Activated CD4-positive, CD25-positive, alpha-beta regulatory T cell (primary cell): ENCODE measurements around the gene SV2C.
A peak's percentile ranks its signal among the peaks of the same experiment; 100 is the strongest.

Experiments used
- DNase-seq, 4 experiments: peaks; one replicate each; lab custom pipeline; 2025; lab: John Stamatoyannopoulos, UW

SV2C gene

DNA sequence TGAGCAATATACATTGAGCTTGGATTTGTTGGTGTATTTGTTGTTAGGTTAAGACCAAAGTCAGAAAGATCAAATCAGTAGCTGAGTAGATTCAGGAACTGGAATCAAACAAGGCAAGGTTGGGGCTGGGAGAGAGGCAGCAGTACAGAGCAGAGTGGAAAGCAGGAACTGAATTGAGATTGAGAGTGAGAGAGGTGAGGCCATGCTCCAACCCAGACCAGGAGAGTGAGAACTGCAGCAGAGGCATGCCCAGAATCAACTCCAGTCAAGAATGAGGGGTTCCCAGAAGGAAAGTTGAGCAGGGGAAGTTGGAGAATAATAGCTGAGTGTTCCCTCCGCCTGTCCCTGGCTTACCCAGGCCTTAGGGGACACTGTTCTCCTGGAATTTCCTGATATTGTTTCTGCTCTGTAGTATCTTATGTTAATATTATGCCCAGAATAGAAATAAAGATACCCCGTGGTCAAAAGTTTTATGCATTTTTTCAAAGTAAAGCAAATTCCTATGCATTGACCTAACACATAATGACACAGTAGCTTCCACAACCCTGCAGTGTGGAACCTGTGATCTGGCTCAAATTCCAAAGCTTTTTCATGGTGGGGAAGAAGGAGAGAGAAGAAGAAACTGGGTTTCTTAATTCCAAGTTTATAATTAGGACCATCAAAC, 82.7 kb downstream of the SV2C start:
- no peak for DNase-seq

DNA sequence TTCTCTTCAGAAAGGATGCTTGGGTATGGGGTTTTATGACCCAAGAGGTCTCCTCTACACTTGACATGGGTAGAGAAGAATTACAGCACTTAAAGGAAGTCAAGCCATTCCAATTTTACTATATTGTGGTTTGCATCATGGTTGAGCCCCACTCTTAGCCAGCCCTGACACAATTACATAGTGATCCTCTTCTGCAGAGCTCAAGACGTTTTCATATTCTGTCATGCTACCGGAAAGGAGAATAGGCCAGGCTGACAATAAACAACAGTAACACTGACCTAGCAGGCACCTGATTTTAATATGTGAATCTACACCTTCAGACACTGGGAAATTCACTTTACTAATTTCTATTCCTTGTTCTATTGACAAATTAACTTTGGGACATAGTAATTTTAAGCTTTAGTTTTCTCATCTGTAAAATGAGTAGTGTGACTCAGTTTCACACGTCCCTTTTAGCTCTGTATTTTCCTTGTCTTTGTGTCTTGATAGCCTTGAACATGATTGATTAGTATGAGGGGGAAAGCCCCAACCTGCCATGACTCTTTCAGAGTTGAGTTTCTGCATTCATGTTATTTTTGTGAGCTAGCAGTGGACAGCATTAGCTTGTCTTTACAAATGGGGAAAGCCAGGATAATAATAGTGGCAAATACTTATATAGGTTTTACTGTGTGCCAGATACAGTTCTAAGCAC, 83.8 kb downstream of the SV2C start:
- no peak for DNase-seq

DNA sequence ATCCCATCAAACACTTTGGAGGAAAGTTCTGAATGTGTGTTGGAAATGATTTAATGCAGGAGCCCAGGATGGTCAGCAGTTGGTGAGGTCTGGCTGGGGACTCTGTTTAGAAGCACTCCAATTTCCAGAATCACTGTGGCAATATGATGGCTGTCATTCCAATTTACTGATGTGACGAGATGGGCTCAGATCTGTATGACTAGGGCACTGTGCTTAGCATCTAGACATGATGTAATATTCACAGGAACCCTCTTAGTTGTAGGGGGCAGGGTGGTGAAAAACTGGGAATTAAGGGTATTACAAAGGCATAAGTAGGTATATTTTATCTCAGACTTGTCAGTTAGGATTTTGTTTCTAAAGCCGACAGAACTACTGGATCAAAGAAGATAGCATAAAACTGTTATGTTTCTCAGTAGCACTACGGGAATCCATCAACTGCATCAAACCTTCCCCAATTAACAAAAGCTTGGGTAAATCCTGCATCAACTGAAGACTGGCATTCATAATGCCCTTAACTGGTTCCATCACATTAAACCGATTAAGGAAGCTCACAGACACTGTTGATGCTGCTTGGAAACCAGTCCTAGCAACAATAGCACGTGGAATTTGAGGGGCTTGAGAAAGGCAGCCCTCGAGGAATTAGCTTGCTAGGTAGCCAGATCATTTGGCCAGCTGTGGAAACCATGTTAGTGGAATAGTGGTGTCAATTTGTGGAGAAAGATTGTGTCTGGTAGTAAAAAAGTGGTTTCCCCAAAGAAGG, 86.1 kb downstream of the SV2C start:
- no peak for DNase-seq

DNA sequence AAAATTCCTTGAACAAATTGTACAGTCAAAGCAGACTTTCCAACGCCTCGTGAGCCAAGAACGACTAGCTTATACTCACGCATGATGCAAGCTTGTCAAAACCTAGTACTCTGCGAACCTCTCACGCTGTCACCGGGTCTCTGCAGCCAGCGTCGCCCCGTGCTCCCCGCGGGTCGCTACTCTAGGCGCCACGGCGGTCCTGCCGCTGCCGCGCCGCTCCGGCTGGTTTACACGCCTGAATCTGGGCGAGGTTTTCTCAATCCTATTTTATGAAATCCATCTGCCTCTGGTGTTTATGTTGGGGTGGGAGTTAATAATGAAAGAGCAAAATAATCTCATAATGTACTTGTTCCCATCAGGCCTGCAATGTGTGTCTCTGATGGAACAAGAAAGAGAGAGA, 90.9 kb downstream of the SV2C start:
- no peak for DNase-seq

DNA sequence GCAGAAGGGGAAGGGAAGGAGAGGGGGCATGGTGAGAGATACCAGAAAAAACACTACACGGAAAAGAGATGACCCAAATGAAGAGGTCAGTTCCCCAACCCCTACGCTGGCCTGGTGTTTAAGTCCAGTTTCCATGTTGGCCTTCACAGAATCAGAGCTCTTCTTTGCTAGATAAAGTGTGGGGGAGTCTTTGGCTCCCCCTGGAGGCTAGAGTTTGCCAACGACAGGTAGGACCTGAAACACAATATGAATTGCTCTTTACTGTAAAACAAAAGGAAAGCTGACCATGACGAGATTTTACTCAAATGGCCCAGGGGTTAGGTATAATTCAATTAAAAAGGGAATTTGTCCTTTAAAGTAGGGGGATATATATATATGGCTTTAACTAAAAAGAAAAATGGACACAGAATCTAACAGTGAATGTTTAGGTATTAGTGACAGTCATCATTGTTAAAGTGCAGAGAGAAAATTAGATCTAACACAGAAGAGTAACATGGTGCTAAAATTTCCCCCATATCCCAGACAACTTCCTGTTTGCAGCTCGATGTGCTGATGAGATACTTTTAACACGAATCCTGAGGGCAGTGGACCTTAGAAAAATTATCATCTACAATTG, 92.0 kb downstream of the SV2C start:
- peak in 3 of 4 experiments; percentile 4 to 23 (median 5) for DNase-seq

DNA sequence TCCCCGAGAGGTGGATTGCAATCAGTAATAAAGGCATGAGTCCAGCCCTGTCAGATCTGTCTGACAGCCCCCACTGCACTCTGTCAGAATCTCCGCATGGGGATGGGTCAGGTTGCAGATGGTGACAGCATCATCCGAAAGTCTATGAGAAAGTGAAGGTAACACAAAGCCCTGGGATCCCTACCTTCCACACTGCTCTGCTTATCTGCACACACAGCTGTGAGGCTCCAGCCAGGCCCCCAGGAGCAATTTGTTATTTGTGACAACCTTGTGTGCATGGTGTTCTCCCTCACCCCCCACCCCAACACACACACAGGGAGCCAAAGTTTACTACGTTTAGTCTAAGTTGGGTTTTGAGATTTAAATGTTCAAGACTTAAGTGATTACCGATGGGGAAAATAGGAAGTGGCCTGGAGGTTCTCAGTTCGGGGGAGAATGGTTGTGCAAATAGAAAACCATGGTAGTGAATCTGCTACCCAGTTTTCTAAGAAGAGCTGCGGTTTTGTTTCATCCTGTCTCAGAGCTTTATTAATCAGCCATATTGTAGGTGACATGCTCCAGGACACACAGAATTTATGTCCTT, 92.7 kb downstream of the SV2C start:
- DNase-seq: no peak

DNA sequence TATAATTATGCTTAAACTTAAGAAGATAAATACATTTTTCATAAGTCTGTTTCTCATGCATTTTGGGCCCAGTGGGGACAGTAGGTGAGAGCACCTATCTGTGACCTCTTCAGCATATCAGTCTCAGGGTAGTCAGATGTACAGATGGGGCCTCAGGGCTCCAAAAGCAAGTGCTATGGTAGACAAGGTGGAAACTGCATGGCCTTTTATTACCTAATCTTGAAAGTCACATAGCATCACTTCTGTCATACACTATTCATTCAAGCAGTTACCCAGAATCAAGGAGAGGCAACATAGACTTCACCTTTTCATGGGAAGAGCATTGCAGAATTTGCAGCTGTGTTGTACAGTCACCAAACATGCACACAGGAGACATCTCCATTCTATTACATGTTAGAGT, 94.8 kb downstream of the SV2C start:
- DNase-seq: no peak

DNA sequence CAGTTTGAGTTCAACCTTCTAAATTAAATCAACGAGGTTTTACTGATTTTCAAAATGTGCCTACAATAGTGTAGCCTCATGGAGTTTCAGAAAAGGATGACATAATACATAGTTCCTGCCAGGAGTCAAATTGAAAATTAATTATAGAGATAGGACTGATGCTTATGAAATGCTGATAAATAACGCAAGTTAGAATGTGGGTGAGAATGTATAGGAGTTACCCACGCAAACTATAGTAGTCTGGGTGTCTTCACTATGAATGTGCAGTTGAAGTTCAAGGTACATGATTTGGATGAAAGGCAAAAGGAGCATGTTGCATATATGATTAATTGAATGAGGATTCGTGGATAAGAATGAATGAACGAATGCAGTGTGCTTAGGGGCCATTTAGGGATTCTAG, 95.7 kb downstream of the SV2C start:
- no peak for DNase-seq

DNA sequence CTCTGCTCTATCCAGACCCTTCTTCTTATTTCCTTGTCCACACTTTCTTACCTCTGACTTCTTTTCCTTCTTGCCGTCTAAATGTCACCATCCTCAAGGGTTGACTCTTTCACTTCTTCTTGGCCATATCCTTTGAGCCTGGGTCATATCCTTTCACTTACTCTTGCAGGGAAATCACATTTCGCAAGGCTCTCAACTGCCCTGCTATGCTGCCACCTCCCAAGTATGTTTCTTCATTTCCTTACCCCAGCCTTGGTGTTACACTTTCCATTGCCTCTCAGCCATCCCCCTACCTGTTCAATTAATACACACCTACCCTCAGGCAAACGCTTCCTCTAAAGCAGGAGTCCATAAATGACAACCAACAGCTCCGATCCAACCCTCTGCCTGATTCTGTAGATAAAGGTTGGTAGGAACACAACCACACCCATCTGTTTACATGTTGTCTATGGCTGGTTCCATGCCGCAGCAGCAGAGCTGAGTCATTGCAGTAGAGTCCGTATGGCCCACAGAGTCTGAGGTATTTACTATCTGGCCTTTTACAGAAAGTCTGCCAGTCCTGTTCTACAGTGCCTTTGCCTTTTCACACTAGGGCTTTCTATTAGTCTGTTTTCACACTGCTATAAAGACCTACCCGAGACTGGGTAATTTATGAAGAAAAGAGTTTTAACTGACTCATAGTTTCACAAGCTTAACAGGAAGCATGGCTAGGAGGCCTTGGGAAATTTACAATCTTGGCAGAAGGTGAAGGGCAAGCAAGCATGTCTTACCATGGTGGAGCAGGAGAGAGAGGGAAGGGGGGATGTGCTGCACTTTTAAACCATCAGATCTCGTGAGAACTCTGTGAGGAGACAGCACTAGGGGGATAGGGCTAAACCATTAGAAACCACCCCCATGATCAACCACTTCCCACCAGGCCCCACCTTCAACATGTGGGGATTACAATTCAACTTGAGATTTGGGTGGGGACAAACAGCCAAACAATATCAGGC, 97.9 kb downstream of the SV2C start:
- no peak for DNase-seq

DNA sequence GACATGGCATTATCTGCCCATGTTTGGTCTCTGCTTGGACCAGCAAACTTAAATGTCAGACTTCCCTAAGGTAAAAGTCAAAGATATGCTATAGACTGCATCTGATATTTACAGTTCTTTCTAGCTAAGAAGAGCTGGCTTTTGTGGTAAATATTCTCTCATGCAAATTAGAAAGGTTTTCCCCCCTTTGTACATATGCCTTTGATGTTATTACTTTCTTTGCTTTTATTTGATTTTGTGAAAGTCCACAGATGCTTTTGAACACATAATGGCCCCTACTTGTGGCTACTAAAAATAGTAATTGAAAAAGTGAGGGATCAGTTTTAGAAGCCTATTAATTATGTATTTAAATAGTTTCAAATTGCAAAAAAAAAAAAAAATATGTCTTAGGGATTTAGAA, 104.2 kb downstream of the SV2C start:
- DNase-seq: no peak

DNA sequence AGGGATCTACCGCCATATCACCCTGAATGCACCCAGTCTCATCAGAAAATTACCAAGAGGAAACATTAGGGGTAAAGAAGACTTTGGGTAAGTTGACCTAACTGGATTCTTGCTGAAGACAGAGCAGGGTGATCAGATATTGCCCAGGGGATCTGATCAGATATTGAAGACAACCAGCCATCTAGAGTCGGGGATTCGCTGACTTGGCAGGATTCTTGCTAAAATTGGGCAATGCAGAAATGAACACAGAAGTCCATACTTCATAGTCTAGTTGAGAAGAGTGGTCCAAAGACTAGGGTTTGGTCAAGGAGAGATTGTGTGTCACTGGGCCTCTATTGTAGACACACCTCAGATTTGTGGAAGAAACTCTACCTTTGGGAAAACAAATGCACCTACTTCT, 107.2 kb downstream of the SV2C start:
- DNase-seq: no peak

DNA sequence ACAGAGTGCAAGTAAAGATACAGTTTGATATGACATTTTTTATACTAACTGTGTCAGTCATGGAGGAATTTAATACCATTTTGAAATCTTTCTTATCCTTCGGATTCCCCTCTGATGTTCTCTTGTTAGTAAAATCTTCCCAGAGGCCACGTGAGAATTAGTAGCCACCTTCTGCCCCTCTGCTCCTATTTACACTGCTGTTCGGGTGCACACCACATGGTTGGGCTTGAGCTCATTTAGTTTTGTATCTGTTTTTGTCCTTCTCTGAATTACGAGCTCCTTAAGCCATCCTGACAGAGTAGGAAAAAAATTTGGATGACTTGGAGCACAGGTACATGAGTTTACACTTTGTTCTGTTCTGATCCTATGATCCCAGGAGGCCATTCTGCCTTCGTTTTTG, 109.7 kb downstream of the SV2C start:
- no peak for DNase-seq

DNA sequence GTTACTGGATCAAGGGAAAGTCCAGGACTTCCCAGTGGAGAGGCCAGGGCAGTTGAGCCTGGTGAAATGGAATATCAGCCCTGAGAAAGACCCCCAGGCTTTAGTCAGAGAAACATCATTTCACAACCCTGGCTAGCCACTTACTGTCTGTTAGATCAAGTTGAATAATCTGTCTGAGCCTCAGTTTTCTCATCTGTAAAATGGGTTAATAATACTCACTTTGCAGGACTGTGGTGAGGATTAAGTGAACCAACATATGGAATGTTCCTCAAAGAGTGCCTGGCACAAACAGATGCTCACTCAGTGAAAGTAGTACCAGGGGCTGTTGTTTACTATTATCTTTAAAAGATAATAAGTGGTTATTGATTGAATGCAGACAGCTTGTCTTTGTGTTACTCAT, 110.5 kb downstream of the SV2C start:
- no peak for DNase-seq

DNA sequence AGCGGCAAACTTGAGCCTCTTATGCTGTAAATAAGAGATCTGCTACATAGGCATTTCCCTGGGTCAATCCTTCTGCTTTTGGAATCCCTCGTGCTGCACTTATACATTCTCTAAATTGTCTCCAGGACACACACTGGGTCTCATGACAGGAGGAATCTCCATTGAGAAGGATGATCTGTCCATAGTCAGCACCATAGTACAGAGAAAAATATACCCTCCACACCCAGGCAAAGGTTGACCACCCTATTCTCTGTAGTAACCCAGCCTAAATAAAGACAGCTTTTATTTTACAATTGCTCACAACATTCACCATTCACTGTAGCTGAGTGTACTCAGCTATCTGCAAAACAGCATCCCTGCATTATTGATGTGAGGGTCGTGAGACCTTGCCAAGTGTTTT, 111.2 kb downstream of the SV2C start:
- DNase-seq: no peak

DNA sequence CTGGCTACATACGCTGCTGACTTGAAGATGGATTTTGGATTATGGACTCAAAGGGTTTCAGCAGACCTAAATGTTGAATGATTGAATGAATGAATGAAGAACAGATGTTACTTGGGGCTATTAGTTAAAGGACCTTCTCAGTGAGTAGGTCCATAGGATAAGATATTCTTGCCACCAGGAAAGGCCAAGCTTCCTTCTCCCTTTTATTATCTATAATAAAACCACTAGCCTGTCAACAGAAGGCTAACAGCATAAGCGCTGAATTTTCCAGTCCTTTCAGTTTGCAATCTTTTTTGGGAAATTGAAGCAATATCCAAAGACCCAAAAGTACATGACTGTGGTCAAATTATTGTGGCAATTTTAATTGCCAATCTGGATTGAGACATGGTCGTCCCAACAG, 113.3 kb downstream of the SV2C start:
- DNase-seq: no peak

DNA sequence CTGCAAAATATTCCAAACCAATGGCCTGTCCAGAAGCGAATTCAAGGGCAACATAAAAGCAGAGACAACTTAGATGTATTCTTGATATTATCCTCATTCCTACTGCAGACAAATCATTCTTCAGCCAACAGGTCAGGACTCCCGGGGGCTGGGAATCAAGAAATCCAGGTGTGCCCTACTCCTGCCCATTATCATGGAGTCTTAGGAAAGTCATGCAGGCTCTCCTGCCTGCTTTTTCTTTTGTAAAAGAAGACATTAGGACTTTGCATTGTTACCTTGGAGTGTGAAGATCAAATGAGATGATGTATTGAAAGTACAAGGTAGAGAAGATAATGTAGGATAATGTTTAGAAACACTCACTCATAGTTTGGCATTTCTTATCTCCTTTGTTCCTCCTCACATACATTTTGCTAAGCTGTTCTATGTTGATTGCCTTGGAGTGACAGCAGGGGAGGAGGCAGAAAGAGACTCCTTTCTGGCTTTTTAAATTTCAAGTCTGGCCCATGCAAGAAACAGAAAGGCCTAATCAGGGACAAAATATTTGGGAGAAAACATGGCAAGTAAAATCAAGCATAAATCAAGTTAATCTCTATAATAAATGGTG, 113.8 kb downstream of the SV2C start:
- DNase-seq: no peak

DNA sequence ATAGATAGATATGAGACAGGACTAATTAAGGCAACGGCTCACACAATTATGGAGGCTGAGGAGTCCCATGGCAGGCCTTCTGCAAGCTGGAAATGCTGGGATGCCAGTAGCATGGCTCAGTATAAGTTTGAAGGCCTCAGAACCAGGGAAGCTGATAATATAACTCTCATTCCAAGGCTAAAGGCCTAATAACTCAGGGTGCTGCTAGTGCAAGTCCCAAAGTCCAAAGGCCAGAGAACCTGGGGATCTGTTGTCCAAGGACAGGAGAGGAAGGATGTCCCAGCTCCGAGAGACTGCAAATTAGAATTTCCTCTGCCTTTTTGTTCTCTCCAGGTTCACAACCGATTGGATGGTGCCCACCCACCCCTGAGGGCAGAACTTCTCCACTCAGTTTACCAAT, 114.5 kb downstream of the SV2C start:
- no peak for DNase-seq

DNA sequence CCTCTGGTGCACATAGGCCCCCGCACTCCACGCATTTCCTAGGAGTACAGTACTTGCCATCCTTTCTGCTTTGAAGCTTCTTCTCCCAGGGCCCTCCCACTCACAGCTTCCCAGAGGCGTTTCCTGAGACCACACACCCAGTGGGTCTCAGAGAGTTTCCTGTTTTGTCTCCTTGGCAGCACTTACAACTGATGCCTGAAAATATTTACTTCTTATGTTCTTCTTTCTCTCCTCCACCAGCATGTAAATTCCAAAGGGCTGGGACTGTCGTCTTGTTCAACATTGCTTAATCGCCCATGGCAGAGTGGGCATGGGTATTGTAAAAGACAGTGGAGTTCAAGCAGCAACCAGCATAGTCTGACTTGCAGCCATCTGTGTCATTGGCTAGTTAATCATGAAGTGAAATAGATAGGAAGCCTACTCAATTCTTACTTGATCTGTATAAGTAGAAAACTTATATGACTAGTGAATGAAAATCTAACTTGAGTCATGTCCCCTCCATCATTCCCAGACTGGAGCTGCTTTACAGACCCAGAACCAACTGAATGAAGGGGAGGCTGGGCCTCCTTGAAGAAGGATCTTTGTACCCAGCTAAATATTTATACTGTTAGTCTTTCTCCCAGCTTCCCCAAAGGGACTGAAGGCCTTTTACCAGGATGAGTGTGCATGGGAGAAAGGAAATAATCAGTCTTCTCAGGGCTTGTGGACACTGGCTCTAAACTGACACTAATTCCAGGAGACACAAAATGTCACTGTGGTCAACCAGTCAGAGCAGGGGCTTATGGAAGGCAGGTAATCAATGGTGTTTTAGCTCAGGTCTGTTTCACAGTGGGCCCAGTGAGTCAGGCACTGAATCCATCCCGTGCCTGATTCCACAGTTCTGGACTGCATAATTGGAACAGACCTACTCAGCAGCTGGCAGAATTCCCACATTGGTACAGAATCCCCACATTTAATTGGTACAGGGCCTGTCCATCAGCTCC, 116.4 kb downstream of the SV2C start:
- no peak for DNase-seq

DNA sequence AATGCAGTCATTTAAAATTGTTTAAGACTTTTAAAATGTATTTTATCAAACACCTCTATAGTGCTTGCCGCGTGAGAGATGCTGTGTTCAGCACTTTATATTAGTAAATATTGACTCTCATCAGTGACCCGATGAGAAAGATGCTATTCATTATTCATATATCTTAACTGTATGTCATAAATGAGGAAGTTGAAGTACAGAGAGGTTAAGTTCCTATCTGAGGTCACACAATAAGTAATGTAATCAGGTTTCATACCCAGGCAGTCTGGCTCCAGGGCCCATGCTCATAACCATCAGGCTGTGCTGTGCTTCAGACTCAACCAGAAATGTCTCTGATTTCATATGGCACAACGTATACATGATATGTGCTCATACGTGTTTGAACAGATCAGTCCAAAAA, 119.0 kb downstream of the SV2C start:
- DNase-seq: no peak

DNA sequence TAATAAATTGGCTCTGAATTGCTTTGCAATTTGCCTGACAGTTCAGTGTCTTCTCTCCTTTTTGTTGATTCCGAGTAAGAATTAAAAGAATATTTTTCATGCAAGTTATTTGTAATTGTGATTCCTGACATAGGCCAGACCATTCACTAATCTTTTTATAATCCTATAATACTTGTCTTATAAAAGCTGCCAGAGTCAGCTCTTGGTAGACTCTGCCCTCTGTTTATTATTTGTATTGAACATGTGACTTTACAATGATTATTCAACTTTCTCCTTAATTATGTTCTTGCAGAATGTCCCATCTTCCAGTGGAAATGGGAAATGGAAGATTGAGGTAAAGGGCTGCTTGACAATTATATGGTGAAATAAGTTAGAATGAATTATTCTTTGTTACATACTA, 121.0 kb downstream of the SV2C start:
- no peak for DNase-seq
